GM12801 (cell line): ENCODE results near the gene TRMT1.

Source experiments
- TF ChIP-seq, protein P1 (sequence below): IDR thresholded peaks from one replicate; pipeline ENCODE4 v1.5.1; 2011; ENCODE audit warnings: control low read depth; ENCODE audit not compliant: insufficient read length; ENCODE audit errors: extremely low read depth

The TRMT1 gene

DNA sequence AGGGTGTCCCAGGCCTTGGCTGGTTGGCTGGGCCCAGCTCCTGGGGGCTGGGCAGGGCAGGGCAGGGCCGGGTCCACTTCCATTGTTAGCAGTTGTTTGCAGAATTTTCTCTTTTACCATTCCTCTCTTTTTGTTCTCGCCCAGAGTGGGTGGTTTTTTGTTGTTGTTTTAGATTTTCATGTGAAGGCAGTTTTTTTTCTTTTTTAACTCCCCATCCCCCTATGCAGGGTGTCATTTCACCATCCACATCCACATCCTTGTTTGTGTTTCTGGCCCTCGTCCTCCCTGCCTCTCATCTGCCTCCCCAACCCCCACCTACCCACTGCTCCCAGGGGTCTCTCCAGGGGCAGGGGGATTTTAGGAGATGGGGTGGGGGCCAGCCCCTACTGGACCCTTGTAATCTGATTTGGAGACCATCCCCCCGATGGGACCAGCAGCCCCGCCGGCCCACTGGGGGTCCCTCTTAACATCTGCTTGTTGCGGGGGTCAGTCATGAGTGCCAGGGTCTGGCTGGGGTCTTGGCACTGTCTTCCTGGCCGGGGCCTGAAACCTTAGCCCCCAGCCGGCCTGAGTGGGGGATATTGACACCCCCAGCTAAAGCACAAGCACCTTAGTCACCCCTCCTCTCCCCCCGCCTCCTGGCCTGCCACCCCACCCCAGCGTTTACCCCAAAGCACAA, 23.2 kb upstream of the TRMT1 start:
- TF ChIP-seq, protein P1, sequence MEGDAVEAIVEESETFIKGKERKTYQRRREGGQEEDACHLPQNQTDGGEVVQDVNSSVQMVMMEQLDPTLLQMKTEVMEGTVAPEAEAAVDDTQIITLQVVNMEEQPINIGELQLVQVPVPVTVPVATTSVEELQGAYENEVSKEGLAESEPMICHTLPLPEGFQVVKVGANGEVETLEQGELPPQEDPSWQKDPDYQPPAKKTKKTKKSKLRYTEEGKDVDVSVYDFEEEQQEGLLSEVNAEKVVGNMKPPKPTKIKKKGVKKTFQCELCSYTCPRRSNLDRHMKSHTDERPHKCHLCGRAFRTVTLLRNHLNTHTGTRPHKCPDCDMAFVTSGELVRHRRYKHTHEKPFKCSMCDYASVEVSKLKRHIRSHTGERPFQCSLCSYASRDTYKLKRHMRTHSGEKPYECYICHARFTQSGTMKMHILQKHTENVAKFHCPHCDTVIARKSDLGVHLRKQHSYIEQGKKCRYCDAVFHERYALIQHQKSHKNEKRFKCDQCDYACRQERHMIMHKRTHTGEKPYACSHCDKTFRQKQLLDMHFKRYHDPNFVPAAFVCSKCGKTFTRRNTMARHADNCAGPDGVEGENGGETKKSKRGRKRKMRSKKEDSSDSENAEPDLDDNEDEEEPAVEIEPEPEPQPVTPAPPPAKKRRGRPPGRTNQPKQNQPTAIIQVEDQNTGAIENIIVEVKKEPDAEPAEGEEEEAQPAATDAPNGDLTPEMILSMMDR, result no peak

DNA sequence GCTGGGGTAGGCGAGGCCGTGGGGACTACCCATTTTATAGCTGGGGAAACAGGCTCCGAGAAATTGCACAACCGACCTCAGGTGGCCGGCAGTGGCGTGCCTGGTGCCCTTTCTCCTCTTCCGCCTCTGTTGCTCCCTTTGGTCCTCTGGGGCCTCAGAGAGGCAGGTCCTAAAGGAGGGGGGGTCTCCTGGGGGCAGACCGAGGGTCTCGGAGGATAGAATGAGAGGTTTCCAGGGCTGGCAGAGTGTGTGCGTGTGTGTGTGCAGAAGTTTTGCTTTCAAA, 22.3 kb upstream of the TRMT1 start:
- TF ChIP-seq, protein P1, result no peak

DNA sequence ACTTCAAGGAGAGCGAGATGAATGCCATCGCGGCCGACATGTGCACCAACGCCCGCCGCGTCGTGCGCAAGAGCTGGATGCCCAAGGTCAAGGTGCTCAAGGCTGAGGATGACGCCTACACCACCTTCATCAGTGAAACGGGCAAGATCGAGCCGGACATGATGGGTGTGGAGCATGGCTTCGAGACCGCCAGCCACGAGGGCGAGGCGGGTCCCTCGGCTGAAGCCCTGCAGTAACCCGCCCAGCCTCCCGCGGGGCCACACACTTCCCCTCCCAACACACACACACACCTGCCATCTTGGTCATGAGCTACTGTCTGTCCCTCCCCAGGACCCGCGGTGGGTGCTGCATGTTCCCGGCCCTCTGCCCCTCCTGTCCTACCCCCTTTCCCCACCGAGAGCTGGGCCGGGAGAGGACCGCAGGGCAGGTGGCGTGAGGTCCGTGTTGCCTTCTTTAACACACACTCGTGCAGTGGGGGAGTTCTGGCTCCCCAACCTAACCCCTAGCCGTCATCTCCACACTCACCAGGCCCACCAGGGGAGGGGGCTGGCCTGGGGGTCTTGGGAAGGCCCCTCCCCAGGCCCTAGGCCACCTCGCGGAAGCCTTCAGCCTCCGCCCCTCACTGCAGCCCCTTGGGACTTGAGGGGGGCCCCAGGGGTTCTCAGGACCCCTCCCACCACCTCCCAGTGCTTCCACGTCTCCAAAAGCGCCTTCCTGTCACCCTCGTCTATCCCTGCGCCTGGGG, 21.8 kb upstream of the TRMT1 start:
- TF ChIP-seq, protein P1, result no peak

DNA sequence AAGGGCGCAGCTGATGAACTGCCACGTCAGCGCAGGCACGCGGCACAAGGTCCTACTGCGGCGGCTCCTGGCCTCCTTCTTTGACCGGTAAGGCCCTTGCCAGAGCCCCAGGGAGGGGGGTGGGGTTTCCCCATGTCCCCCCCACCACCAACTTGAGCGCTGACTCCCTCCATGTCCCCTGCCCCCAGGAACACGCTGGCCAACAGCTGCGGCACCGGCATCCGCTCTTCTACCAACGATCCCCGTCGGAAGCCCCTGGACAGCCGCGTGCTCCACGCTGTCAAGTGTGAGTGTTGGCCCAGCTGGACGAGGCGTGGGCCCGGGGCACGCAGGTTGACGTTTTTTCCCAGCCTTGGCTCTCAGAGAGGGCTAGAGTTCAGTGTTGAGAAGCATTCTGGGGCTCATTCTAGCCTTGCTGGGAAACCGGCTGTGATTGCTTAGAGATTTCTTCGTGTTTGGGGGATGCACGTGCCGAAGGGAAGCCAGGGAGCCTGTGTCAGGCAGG, 20.8 kb upstream of the TRMT1 start:
- TF ChIP-seq, protein P1, result no peak

DNA sequence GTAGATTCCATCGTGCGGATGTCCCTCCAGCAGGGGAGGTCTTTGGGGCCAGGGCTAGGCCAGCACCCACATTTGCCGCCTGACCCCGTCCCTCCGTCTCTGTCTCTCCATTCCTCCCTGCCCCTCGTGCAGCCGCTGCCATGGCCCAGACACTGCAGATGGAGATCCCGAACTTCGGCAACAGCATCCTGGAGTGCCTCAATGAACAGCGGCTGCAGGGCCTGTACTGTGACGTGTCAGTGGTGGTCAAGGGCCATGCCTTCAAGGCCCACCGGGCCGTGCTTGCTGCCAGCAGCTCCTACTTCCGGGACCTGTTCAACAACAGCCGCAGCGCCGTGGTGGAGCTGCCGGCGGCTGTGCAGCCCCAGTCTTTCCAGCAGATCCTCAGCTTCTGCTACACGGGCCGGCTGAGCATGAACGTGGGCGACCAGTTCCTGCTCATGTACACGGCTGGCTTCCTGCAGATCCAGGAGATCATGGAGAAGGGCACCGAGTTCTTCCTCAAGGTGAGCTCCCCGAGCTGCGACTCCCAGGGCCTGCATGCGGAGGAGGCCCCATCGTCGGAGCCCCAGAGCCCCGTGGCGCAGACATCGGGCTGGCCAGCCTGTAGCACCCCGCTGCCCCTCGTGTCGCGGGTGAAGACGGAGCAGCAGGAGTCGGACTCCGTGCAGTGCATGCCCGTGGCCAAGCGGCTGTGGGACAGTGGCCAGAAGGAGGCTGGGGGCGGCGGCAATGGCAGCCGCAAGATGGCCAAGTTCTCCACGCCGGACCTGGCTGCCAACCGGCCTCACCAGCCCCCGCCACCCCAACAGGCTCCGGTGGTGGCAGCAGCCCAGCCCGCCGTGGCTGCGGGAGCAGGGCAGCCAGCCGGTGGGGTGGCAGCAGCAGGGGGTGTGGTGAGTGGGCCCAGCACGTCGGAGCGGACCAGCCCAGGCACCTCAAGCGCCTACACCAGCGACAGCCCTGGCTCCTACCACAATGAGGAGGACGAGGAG, 18.8 kb upstream of the TRMT1 start:
- TF ChIP-seq, protein P1, result no peak

DNA sequence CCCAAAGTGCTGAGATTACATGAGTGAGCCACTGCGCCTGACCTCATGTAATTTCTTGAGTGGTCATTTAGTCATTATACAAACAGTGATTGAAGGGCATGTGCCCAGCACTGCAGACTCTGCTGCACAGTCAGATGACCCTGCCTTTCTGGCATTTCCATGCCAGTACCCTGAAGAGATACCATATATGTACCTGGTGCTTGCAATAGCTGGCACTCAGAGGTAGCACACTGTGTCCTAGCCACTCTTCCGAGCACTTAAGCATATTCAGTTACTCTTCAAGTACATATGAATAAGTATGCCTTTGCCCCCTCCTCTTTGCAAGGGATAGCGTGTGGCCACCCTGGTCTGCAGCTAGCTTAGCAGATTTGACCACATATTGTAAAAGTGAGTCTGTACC, 18.1 kb upstream of the TRMT1 start:
- TF ChIP-seq, protein P1, result no peak
